H1 (cell line): ENCODE measurements around the gene CELF4.

Experiments
- ATF2 ChIP-seq: IDR thresholded peaks from 2 replicates; pipeline ENCODE4 v1.6.1; 2012; ENCODE audit warnings: low read length, inconsistent platforms
- BACH1 ChIP-seq: IDR thresholded peaks from 2 replicates; pipeline ENCODE4 v1.6.1; 2012; ENCODE audit warnings: low read length, improper control_type of control experiment
- CTCF ChIP-seq, 3 experiments: IDR thresholded peaks; 1 replicate in 2 of 3; 2 replicates in 1 of 3; pipeline versions ENCODE4 v1.5.1 to v1.6.1; 2011; ENCODE audit warnings: low read length in 3 of 3, mild to moderate bottlenecking in 3 of 3, inconsistent platforms in 2 of 3, low read depth in 1 of 3, moderate library complexity in 1 of 3; ENCODE audit not compliant: insufficient read depth in 1 of 3; ENCODE audit errors: control extremely low read depth in 1 of 3
- JUN ChIP-seq: IDR thresholded peaks from 2 replicates; pipeline ENCODE4 v1.6.1; 2011; ENCODE audit warnings: low read depth, mild to moderate bottlenecking, improper control_type of control experiment, low read length
- RFX5 ChIP-seq: IDR thresholded peaks from 2 replicates; pipeline ENCODE4 v1.6.1; 2011; ENCODE audit warnings: low read depth, low read length, improper control_type of control experiment, borderline replicate concordance
- RNF2 ChIP-seq: fragments of 200-900, 300-1000 bp; sonication (generic); IDR thresholded peaks from 2 replicates; pipeline ENCODE4 v1.7.1; 2016; ENCODE audit warnings: borderline replicate concordance, low read depth, mild to moderate bottlenecking, antibody characterized with exemption, low read length; ENCODE audit not compliant: poor library complexity, severe bottlenecking; ENCODE audit errors: missing control alignments
- SP1 ChIP-seq: IDR thresholded peaks from 2 replicates; pipeline ENCODE4 v1.6.1; 2011; ENCODE audit warnings: low read depth, low read length
- ZNF274 ChIP-seq: IDR thresholded peaks from 2 replicates; pipeline ENCODE4 v1.7.0; 2012; ENCODE audit warnings: low read length, borderline replicate concordance; ENCODE audit errors: extremely low read depth

GRCh38 chr18:37434161-37434860 lies 131.3 kb downstream of the CELF4 start:
- TF ChIP-seq CTCF (IDR thresholded peaks at IDR 0.05; ENCODE audit: control extremely low read depth in 1 of 3, insufficient read depth in 1 of 3, low read depth in 1 of 3, low read length in 3 of 3) (no peak), SP1 (no peak), ATF2 (no peak), BACH1 (no peak), JUN (no peak), ZNF274 (no peak), RNF2 (no peak), RFX5 (no peak)
